KOPT-K1 (cell line): Measurements from ENCODE around the gene GMPPB.
A peak's percentile ranks its signal among the peaks of the same experiment; 100 is the strongest.
"Not testable (repeated sequence)": the region's sequence is repeated elsewhere in the genome, so short reads cannot be mapped to it uniquely, and the experiment has no call there.

Source experiments
- H3K27ac ChIP-seq: fragments of 200-600 bp; sonication (generic); 2 replicates; pipeline ENCODE4 v1.5.1; 2016; ENCODE audit warnings: antibody characterized with exemption, mild to moderate bottlenecking, low read depth, low read length; ENCODE audit not compliant: poor library complexity, severe bottlenecking
- H3K36me3 ChIP-seq: fragments of 200-600 bp; sonication (generic); 2 replicates; pipeline ENCODE4 v1.5.1; 2017; ENCODE audit warnings: antibody characterized with exemption, mild to moderate bottlenecking, low read length, moderate library complexity; ENCODE audit not compliant: insufficient read depth
- H3K9me3 ChIP-seq: fragments of 200-600 bp; sonication (generic); 2 replicates; pipeline ENCODE4 v1.5.1; 2017; ENCODE audit warnings: antibody characterized with exemption, low read length, mild to moderate bottlenecking; ENCODE audit not compliant: insufficient read depth, poor library complexity, severe bottlenecking

The GMPPB gene

DNA sequence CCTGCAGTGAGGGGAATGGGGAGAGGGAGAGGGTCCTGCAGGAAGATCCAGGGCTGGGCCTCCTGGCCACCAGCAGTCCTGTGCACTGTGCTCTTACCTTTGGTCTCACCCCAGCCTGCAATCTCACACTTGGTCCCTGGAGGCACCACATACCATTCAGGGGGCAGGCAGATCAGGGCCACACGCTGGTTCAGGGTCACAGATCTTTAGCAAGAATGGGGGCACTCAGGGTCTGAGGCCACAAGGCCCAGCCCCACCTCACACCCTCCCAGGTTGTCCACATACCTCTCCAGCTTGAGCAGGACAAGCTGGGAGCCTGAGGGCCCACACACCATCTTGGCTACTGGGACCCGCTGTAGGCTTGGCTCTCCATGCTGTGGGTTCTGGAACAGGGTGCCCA lies 39.3 kb downstream of the GMPPB start:
- H3K9me3 ChIP-seq, H3K27ac ChIP-seq: not testable (repeated sequence)
- peaks cover 51% of the 10 kb centered on the region for H3K36me3 ChIP-seq

DNA sequence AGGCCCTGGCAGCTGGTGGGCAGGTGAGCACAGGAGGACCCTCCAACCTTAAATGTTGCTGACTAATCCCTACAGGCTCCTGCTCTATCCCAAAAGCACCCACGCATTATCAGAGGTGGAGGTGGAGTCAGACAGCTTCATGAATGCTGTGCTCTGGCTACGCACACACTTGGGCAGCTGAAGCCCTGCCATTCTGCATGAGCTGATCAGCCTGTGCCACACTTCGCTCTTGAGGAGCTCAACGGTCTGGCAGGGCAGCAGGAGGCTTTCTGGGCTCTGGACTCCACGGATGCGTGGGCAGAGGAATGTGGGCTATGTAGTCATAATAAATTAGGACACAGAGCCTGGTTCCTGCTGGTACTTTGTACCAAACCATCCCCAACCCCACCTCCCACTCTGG lies 40.6 kb downstream of the GMPPB start:
- no peaks in the 10 kb centered on the region for H3K9me3 ChIP-seq
- peaks cover 64% of the 10 kb centered on the region for H3K36me3 ChIP-seq
- H3K27ac ChIP-seq: no peak overlapping the region

DNA sequence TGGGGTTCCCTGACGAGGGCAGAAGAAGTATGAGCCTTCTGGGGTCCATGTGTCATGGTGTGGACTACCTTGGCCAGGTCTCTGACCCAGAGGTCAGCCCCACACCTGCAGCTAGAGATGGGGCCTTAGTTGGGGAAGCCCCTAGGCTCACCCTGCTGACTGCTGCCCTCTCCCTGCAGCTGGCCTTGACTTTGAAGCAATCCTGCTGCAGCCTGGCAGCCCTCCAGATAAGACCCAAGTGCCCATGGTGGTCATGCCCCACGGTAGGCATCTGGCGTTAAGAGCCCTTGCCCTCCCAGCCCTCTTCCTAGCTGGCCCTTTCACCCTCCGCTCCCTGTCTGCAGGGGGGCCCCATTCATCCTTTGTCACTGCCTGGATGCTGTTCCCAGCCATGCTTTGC lies 42.2 kb downstream of the GMPPB start:
- H3K36me3 ChIP-seq: peaks cover 80% of the 10 kb centered on the region
- H3K9me3 ChIP-seq: no peaks in the 10 kb centered on the region
- no peak overlapping the region for H3K27ac ChIP-seq

DNA sequence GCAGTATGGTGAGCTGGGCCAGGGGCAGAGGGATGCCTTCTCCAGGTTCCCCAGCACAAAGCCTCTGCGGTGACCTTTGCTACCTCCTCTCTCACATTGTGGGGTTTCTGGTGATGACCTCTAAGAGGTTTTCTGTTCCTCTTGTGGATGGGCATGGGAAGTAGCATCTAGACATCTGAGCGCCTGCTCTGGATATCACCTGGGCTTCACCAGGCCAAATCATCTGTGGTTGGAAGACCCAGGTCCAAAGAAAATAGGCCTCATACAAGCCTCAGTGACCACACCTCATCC lies 42.6 kb downstream of the GMPPB start:
- peaks cover 84% of the 10 kb centered on the region for H3K36me3 ChIP-seq
- H3K9me3 ChIP-seq: no peaks in the 10 kb centered on the region
- H3K27ac ChIP-seq: no peak overlapping the region

DNA sequence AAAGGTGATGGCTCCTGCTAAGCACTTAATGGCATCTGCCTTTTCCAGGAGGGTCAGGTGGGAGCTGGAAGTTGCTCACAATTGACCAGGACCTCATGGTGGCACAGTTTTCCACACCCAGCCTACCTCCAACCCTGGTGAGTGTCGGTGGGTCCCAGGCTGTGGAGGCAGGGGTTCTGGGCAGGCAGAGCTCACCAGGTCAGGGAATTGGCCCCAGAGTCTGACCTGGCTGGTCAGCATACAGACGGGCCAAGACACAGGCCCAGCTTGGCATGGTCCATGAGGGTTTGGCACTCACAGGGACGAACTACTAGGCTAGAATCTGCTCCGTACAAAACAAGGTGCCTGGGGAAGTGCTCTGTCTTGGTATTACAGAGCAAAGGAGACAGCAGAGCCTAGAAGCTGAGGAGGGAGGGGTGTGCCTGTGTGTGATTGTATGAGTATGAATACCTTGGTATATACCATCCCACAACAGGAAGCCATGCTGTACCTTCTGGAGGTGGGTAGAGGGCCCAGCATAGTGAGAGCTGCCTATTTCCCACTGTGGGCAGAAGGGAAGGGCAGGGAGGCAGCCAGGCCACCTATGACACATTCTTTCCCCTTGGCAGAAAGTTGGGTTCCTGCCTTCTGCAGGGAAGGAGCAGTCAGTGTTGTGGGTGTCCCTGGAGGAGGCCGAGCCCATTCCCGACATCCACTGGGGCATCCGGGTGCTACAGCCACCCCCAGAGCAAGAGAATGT lies 43.1 kb downstream of the GMPPB start:
- H3K9me3 ChIP-seq: no peaks in the 10 kb centered on the region
- H3K36me3 ChIP-seq: peaks cover 89% of the 10 kb centered on the region
- H3K27ac ChIP-seq: no peak overlapping the region

DNA sequence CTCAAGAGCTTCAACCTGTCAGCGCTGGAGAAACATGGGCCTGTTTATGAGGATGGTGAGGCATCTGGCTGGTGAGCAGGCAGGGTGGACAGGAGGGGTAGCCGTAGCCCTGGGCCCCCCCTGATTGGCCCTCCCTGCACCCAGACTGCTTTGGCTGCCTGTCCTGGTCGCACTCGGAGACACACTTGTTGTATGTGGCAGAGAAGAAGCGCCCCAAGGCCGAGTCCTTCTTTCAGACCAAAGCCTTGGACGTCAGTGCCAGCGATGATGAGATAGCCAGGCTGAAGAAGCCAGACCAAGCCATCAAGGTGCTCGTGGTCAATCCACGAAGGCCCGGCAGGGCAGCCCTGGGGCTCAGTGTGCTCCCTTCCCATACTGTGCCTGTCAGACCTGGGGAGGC lies 47.8 kb downstream of the GMPPB start:
- no peaks in the 10 kb centered on the region for H3K9me3 ChIP-seq
- H3K36me3 ChIP-seq: peaks cover 55% of the 10 kb centered on the region
- peak overlapping the region; percentile 2 for H3K27ac ChIP-seq

DNA sequence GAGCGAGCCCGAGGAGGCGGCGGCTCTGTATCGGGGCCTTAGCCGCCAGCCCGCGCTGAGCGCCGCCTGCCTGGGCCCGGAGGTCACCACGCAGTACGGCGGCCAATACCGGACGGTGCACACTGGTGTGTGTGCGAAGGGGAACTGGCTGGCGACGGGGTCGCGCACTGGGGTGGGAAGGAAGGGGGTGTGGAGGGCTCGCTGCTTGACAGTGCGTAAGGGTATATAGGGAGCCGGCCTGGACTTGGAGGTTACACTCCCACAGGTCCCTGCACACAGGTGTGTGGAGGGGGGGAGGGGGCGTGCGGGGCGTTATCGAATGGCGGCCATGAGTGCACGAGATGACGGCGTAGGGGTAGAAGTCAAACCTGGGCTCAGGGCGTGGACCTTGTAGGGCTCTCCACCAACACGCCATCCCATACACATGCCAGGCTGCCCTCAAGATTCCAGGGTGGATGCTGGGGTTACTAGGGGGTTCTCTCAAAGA lies 49.2 kb downstream of the GMPPB start:
- peak overlapping the region; percentile 95 for H3K27ac ChIP-seq
- H3K36me3 ChIP-seq: peaks cover 42% of the 10 kb centered on the region
- no peaks in the 10 kb centered on the region for H3K9me3 ChIP-seq

DNA sequence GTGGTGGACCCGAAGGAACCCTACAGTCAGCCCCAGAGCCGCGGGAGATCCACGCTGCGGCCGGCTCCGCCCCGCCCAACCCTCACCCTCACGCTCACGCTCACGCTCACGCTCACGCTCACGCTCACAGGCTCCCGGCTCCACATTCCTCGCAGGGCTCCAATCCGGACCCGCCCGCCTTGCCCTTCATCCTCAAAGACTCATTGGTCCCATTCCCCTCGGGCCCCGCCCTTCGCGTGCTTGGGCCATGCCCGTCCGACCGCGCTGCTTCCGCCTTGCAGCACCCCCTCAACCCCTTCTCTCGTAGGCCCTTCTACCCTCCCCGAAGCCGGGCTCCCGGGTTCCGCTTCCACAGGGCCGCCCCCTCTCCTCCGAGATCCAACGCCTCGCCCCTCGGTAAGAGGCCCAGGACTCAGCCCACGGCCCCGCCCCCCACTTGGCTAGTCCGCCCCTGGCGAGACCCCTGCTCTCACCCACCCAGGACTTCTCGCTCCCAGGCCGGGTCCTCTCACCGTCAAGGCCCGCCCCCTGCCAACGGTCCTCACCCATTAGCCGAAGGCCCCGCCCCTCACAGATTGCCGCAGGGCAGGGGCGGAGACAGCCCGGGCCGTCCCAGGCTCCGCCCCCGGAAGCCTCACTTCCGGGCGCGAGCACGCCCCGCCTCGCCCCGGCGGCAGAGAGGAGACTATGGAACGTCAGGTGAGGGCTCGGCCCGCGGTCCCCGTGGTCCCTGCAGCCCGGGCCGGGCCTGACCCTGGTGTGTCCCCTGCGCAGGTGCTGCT lies 49.8 kb downstream of the GMPPB start, which contains the start of gene APEH:
Gene APEH (plus strand): TSS at position 637 of the 782 bp plus-strand sequence. CDS start 51 bp downstream, at position 688.
- Histone ChIP-seq H3K9me3 (no peaks in the 10 kb centered on the region), H3K27ac (peak within 1 kb of the TSS; percentile 95)

DNA sequence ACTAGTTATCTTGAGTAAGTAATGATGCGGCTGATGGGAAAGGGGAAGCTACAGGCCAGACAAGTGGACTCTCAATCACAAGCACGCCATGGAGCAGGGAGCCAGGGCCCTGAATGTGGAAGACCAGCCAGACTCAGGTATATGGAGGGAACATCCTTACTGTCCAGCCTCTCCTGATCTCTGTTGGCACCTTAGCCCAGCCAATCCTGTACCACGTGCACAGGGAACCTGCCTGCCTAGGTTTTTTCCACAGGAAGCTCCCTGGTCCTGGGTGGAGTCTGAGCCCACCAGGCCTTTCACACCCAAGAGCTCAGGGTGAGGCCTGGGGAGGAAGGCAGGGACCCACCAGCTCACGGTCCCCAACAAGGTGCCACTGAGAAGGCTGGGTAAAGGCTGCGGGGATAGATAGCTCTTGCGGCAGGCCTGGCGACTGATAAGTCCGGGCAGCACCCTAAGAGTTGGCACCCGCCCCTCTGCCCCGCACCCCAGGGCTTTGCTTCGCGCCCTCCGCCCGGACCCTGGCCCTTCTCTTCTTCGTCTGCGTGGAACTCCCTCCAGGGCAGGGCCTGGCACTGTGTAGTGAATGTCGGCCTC lies 50.5 kb downstream of the GMPPB start:
- peak overlapping the region; percentile 95 for H3K27ac ChIP-seq
- peaks cover 29% of the 10 kb centered on the region for H3K36me3 ChIP-seq
- H3K9me3 ChIP-seq: no peaks in the 10 kb centered on the region

More for the DNA sequence above, 49.8 kb downstream of the GMPPB start, which contains the start of gene APEH:
- peaks cover 35% of the 10 kb centered on the region for H3K36me3 ChIP-seq

DNA sequence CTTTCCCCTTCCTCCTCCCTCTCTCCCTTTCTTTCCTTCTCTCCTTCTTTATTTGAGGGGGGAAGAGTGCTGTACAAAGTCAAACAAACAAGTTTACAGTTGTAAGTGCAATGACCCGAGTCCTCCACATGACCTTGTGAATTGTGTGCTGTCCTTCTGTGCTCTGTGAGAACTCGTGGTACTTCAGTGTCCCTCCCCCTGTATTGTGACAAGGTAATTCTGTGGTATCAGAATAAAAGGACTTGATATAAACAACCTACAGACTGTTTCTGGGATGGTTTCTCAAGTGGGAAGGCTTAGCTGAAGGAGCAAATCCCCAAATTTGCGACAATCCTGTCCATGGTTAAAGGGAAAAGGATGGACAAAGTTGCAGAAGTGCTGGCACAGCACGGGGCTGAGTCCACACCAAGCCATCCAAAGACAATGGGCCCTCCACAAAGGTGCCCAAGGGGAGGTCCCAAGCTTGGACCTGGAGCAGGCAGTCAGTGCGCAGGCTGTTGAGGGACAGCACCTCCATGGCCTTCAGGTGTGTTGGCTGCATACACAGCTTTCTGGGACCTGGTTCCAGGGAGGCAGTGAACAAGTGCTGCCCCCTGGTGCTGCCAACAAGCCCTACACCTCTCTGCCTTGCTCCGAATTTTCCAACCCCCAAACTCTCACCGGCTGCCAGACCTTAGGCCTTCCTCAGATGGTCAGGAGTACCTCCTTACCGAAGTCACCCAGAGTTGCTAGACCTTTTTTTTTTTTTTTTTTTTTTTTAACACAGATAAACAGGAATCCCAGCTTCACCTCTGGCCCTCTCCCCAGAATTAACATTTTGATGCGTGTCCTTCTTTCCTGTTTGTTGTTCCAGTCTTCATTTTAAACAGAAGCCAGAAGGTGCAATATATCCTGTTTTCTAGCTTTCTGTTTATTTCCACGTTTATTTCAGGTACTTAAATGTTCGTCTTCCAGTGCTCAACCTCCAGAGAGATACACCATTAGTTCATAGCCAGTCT lies 52.2 kb downstream of the GMPPB start:
- Histone ChIP-seq H3K36me3 (peaks cover 12% of the 10 kb centered on the region), H3K27ac (no peak overlapping the region), H3K9me3 (no peaks in the 10 kb centered on the region)

DNA sequence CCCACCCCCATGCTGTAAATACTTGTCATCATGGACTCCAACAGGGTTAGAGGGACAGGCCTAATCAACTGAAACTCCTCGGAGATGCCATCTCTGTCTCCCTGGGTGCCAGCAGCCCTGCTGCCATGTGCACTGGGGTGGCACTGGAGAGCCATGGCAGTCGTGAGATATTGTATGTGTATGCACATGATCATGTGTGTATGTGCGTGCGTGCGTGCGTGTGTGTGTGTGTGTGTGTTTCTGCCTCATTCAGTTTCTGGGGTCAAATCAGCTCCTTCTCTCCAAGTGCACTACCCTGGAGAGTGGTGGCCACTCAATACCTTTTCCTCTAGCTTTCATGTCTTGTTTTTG lies 52.8 kb downstream of the GMPPB start:
- peaks cover 5% of the 10 kb centered on the region for H3K36me3 ChIP-seq
- H3K27ac ChIP-seq: no peak overlapping the region
- no peaks in the 10 kb centered on the region for H3K9me3 ChIP-seq
